ENCODE measurements around the gene TTLL7.

- TF ChIP-seq, protein P1, sequence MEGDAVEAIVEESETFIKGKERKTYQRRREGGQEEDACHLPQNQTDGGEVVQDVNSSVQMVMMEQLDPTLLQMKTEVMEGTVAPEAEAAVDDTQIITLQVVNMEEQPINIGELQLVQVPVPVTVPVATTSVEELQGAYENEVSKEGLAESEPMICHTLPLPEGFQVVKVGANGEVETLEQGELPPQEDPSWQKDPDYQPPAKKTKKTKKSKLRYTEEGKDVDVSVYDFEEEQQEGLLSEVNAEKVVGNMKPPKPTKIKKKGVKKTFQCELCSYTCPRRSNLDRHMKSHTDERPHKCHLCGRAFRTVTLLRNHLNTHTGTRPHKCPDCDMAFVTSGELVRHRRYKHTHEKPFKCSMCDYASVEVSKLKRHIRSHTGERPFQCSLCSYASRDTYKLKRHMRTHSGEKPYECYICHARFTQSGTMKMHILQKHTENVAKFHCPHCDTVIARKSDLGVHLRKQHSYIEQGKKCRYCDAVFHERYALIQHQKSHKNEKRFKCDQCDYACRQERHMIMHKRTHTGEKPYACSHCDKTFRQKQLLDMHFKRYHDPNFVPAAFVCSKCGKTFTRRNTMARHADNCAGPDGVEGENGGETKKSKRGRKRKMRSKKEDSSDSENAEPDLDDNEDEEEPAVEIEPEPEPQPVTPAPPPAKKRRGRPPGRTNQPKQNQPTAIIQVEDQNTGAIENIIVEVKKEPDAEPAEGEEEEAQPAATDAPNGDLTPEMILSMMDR (IDR thresholded peaks at IDR 0.05; ENCODE audit: insufficient read depth, low read length, poor library complexity, severe bottlenecking), result no peak
- TF ChIP-seq EZH2phosphoT487 (conservative IDR thresholded peaks at IDR 0.05; ENCODE audit: low read length), result no peak
Observed at GRCh38 chr1:83929184-83929583, 69.7 kb downstream of the TTLL7 start.
